ENCODE data around the gene MYO15B.
A peak's percentile ranks its signal among the peaks of the same experiment; 100 is the strongest.

DNA sequence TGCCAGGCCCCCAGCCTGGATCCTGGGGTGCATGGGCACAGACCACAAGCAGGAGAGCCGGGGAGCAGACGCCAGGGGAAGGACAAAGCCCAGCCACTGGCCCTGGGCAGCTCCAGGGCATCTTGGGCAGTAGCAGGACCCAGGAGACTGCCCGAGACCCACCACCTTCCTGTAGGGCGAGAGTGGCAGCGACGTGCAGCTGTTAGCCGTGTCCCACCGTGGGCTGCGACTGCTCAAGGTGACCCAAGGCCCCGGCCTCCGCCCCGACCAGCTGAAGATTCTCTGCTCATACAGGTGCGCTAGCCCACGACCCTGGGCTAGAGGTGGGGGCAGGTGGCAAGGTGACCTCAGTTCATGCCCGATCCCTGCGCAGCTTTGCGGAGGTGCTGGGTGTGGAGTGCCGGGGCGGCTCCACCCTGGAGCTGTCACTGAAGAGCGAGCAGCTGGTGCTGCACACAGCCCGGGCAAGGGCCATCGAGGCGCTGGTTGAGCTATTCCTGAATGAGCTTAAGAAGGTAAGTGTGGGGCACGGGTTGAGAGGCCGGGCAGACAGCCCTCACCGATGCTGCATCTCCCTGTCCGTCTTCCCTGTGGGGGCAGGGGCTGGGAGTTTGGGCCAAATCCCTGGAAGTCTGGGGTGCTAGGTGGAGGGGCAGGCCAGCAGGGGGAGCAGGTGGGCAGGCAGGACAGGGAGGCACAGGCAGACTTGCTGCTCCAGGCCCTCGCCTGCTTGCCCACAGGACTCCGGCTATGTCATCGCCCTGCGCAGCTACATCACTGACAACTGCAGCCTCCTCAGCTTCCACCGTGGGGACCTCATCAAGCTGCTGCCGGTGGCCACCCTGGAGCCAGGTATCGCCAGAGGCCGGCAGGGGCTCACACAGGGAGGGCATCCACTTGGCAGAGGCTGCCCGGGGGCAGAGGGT, 32.2 kb downstream of the MYO15B start:
- peak in 3 of 5 experiments; percentile 6 to 39 (median 31) for TF ChIP-seq CTCF (IDR thresholded peaks at IDR 0.05 in 4 of 5, conservative IDR thresholded peaks at IDR 0.05 in 1 of 5)
- TF ChIP-seq POLR2A (IDR thresholded peaks at IDR 0.05), result no peak
